HEK293 (cell line): Measurements from ENCODE around the gene PARP2.

ENCODE experiments used
- CTCF ChIA-PET: fragments of 350-600 bp; formaldehyde crosslinking; extraction: SDS; loops from one replicate; lab custom pipeline; 2021; ENCODE audit warnings: antibody characterized with exemption; lab: Yijun Ruan, JAX
- POLR2A ChIA-PET: fragments of 300-600 bp; formaldehyde crosslinking; extraction: SDS; loops from one replicate; lab custom pipeline; 2020; ENCODE audit warnings: antibody characterized with exemption, inconsistent platforms; lab: Yijun Ruan, JAX
- H3K27ac ChIP-seq: fragments of 200-500 bp; sonication (Bioruptor generic); 2 replicates; pipeline ENCODE4 v1.5.1; 2014; ENCODE audit warnings: low read depth, low read length, control low read depth, inconsistent platforms; ENCODE audit errors: extremely low read depth
- H3K36me3 ChIP-seq, 2 experiments: fragments of 200-500 bp in 1 of 2; sonication (Bioruptor generic) in 1 of 2; 1 replicate in 1 of 2; 2 replicates in 1 of 2; pipeline ENCODE4 v1.5.1; 2014 to 2017; ENCODE audit warnings: inconsistent platforms in 2 of 2, low read length in 2 of 2; ENCODE audit not compliant: control insufficient read depth in 2 of 2, insufficient read depth in 1 of 2
- H3K4me1 ChIP-seq: fragments of 200-500 bp; sonication (Bioruptor generic); 2 replicates; pipeline ENCODE4 v1.5.1; 2014; ENCODE audit warnings: mild to moderate bottlenecking, low read length, inconsistent platforms; ENCODE audit not compliant: control insufficient read depth, insufficient read depth
- H3K4me3 ChIP-seq: 2 replicates; pipeline ENCODE4 v1.5.1; 2011; ENCODE audit warnings: low read depth, mild to moderate bottlenecking, control low read depth, low read length, moderate library complexity
- H3K9me3 ChIP-seq: fragments of 200-500 bp; sonication (Bioruptor generic); 2 replicates; pipeline ENCODE4 v1.5.1; 2014; ENCODE audit warnings: low read depth, low read length, inconsistent platforms; ENCODE audit not compliant: control insufficient read depth, insufficient read depth
- KLF1 ChIP-seq: fragments of 450-650 bp; formaldehyde crosslinking; IDR thresholded peaks from 2 replicates; pipeline ENCODE4 v1.5.1; 2016; ENCODE audit warnings: missing biosample characterization, missing genetic modification characterization
- MEIS1 ChIP-seq: sonication (generic); formaldehyde crosslinking; IDR thresholded peaks from 2 replicates; pipeline ENCODE4 v1.8.1; 2022; ENCODE audit warnings: missing genetic modification reagents, mild to moderate bottlenecking, borderline replicate concordance
- OVOL3 ChIP-seq: fragments of 450-650 bp; formaldehyde crosslinking; IDR thresholded peaks from 2 replicates; pipeline ENCODE4 v1.5.1; 2016; ENCODE audit warnings: missing biosample characterization, missing genetic modification characterization
- PBX3 ChIP-seq: sonication (generic); formaldehyde crosslinking; IDR thresholded peaks from 2 replicates; pipeline ENCODE4 v1.8.1; 2022; ENCODE audit warnings: mild to moderate bottlenecking, moderate library complexity, missing genetic modification reagents
- RBAK ChIP-seq: fragments of 450-650 bp; formaldehyde crosslinking; IDR thresholded peaks from 2 replicates; pipeline ENCODE4 v1.5.1; 2016; ENCODE audit warnings: missing biosample characterization, missing genetic modification characterization
- SP3 ChIP-seq: fragments of 450-650 bp; formaldehyde crosslinking; IDR thresholded peaks from 2 replicates; pipeline ENCODE4 v1.5.1; 2016; ENCODE audit warnings: missing biosample characterization, missing genetic modification characterization
- ZBTB17 ChIP-seq: fragments of 450-650 bp; formaldehyde crosslinking; IDR thresholded peaks from 2 replicates; pipeline ENCODE4 v1.5.1; 2016; ENCODE audit warnings: missing biosample characterization, missing genetic modification characterization
- ZBTB21 ChIP-seq: fragments of 450-650 bp; formaldehyde crosslinking; IDR thresholded peaks from 2 replicates; pipeline ENCODE4 v1.5.1; 2017; ENCODE audit warnings: missing biosample characterization, missing genetic modification characterization
- ZFHX2 ChIP-seq: fragments of 450-650 bp; formaldehyde crosslinking; conservative IDR thresholded peaks from 2 replicates; pipeline ENCODE4 v1.5.1; 2016; ENCODE audit warnings: missing biosample characterization, missing genetic modification characterization
- ZNF121 ChIP-seq: fragments of 450-650 bp; formaldehyde crosslinking; IDR thresholded peaks from 2 replicates; pipeline ENCODE4 v1.5.1; 2016; ENCODE audit warnings: missing biosample characterization, missing genetic modification characterization
- ZNF133 ChIP-seq: fragments of 450-650 bp; formaldehyde crosslinking; IDR thresholded peaks from 2 replicates; pipeline ENCODE4 v1.5.1; 2016; ENCODE audit warnings: missing biosample characterization, missing genetic modification characterization
- ZNF140 ChIP-seq: fragments of 450-650 bp; formaldehyde crosslinking; IDR thresholded peaks from 2 replicates; pipeline ENCODE4 v1.5.1; 2016; ENCODE audit warnings: missing biosample characterization, missing genetic modification characterization
- ZNF148 ChIP-seq: fragments of 450-650 bp; formaldehyde crosslinking; IDR thresholded peaks from 2 replicates; pipeline ENCODE4 v1.5.0; 2017; ENCODE audit warnings: missing biosample characterization, missing genetic modification characterization, borderline replicate concordance
- ZNF2 ChIP-seq: fragments of 450-650 bp; formaldehyde crosslinking; IDR thresholded peaks from 2 replicates; pipeline ENCODE4 v1.5.1; 2016; ENCODE audit warnings: missing biosample characterization, missing genetic modification characterization
- ZNF24 ChIP-seq: fragments of 450-650 bp; formaldehyde crosslinking; IDR thresholded peaks from 2 replicates; pipeline ENCODE4 v1.5.1; 2016; ENCODE audit warnings: missing biosample characterization, missing genetic modification characterization
- ZNF248 ChIP-seq: fragments of 450-650 bp; formaldehyde crosslinking; IDR thresholded peaks from 2 replicates; pipeline ENCODE4 v1.5.1; 2017; ENCODE audit warnings: missing biosample characterization, missing genetic modification characterization
- ZNF302 ChIP-seq: fragments of 450-650 bp; formaldehyde crosslinking; IDR thresholded peaks from 2 replicates; pipeline ENCODE4 v1.5.1; 2016; ENCODE audit warnings: missing biosample characterization, missing genetic modification characterization, low read depth
- ZNF324 ChIP-seq: fragments of 450-650 bp; formaldehyde crosslinking; IDR thresholded peaks from 2 replicates; pipeline ENCODE4 v1.5.1; 2016; ENCODE audit warnings: missing biosample characterization, missing genetic modification characterization
- ZNF398 ChIP-seq: fragments of 450-650 bp; formaldehyde crosslinking; IDR thresholded peaks from 2 replicates; pipeline ENCODE4 v1.5.1; 2017; ENCODE audit warnings: missing biosample characterization, missing genetic modification characterization
- ZNF433 ChIP-seq: fragments of 450-650 bp; formaldehyde crosslinking; IDR thresholded peaks from 2 replicates; pipeline ENCODE4 v1.5.1; 2016; ENCODE audit warnings: missing biosample characterization, missing genetic modification characterization, low read depth
- ZNF560 ChIP-seq: fragments of 450-650 bp; formaldehyde crosslinking; IDR thresholded peaks from 2 replicates; pipeline ENCODE4 v1.5.1; 2017; ENCODE audit warnings: missing biosample characterization, missing genetic modification characterization, borderline replicate concordance
- ZNF610 ChIP-seq: fragments of 450-650 bp; formaldehyde crosslinking; IDR thresholded peaks from 2 replicates; pipeline ENCODE4 v1.5.1; 2016; ENCODE audit warnings: missing biosample characterization, missing genetic modification characterization, borderline replicate concordance
- ZNF624 ChIP-seq: fragments of 450-650 bp; formaldehyde crosslinking; IDR thresholded peaks from 2 replicates; pipeline ENCODE4 v1.5.1; 2017; ENCODE audit warnings: missing biosample characterization, missing genetic modification characterization
- ZNF654 ChIP-seq: fragments of 450-650 bp; formaldehyde crosslinking; IDR thresholded peaks from 2 replicates; pipeline ENCODE4 v1.5.1; 2016; ENCODE audit warnings: low read depth, missing biosample characterization, missing genetic modification characterization
- ZNF660 ChIP-seq: fragments of 450-650 bp; IDR thresholded peaks from 2 replicates; pipeline ENCODE4 v1.5.1; 2018; ENCODE audit warnings: missing biosample characterization, mild to moderate bottlenecking, missing genetic modification characterization
- ZNF792 ChIP-seq: fragments of 450-650 bp; formaldehyde crosslinking; IDR thresholded peaks from 2 replicates; pipeline ENCODE4 v1.5.1; 2016; ENCODE audit warnings: missing biosample characterization, missing genetic modification characterization
- ZSCAN16 ChIP-seq: fragments of 450-650 bp; formaldehyde crosslinking; IDR thresholded peaks from 2 replicates; pipeline ENCODE4 v1.5.1; 2016; ENCODE audit warnings: missing biosample characterization, missing genetic modification characterization
- ZSCAN4 ChIP-seq: fragments of 450-650 bp; formaldehyde crosslinking; IDR thresholded peaks from 2 replicates; pipeline ENCODE4 v1.5.1; 2017; ENCODE audit warnings: missing biosample characterization, missing genetic modification characterization
- ZXDB ChIP-seq: fragments of 450-650 bp; formaldehyde crosslinking; IDR thresholded peaks from 2 replicates; pipeline ENCODE4 v1.5.1; 2016; ENCODE audit warnings: missing biosample characterization, missing genetic modification characterization

The PARP2 gene

GRCh38 chr14:20381341-20381740 lies 37.9 kb downstream of the PARP2 start:
- ChIA-PET CTCF (no interaction called here), POLR2A (no interaction called here)
- TF ChIP-seq ZBTB17 (tag by site-specific recombination) (no peak), ZFHX2 (tag by site-specific recombination) (no peak), ZNF398 (no peak), ZBTB21 (tag by site-specific recombination) (no peak), PBX3 (no peak), ZNF302 (tag by site-specific recombination) (no peak), RBAK (tag by site-specific recombination) (no peak), ZNF560 (tag by site-specific recombination) (no peak), SP3 (tag by site-specific recombination) (no peak), ZNF433 (tag by site-specific recombination) (no peak), ZNF248 (tag by site-specific recombination) (no peak), ZNF140 (tag by site-specific recombination) (no peak), KLF1 (tag by site-specific recombination) (no peak)
- no peaks in the 10 kb centered on the region; the same call in 1 of the 2 replicates for H3K4me1 ChIP-seq
- no peak overlapping the region for H3K27ac ChIP-seq
- peaks cover 10 to 93% of the 10 kb centered on the region in 2 experiments; a peak in 2 of 3 replicates for H3K36me3 ChIP-seq
- H3K9me3 ChIP-seq: no peaks in the 10 kb centered on the region
- no peak overlapping the region for H3K4me3 ChIP-seq

- ChIA-PET POLR2A (no interaction called here), CTCF (no interaction called here)
- Histone ChIP-seq H3K36me3 (peaks cover 10 to 89% of the 10 kb centered on the region in 2 experiments; a peak in 2 of 3 replicates), H3K4me3 (no peak overlapping the region), H3K4me1 (no peaks in the 10 kb centered on the region; the same call in 1 of the 2 replicates), H3K27ac (no peak overlapping the region), H3K9me3 (no peaks in the 10 kb centered on the region)
- TF ChIP-seq OVOL3 (tag by site-specific recombination): no peak
- TF ChIP-seq MEIS1 (CRISPR knock-in tag): no peak
- no peak for TF ChIP-seq ZSCAN16 (tag by site-specific recombination)
- no peak for TF ChIP-seq ZNF121 (tag by site-specific recombination)
- no peak for TF ChIP-seq ZNF24 (tag by site-specific recombination)
- TF ChIP-seq ZNF610 (tag by site-specific recombination): no peak
Measured at GRCh38 chr14:20382526-20382925, 39.1 kb downstream of the PARP2 start.

- H3K27ac ChIP-seq: no peak overlapping the region
- ChIA-PET POLR2A (no interaction called here), CTCF (no interaction called here)
- peaks cover 10 to 89% of the 10 kb centered on the region in 2 experiments; a peak in 2 of 3 replicates for H3K36me3 ChIP-seq
- no peaks in the 10 kb centered on the region; the same call in 1 of the 2 replicates for H3K4me1 ChIP-seq
- H3K4me3 ChIP-seq: no peak overlapping the region
- no peaks in the 10 kb centered on the region for H3K9me3 ChIP-seq
- TF ChIP-seq ZNF2 (tag by site-specific recombination): no peak
- TF ChIP-seq ZNF324: no peak
- TF ChIP-seq ZNF792 (tag by site-specific recombination): no peak
- TF ChIP-seq ZXDB (tag by site-specific recombination): no peak
- TF ChIP-seq ZNF624 (tag by site-specific recombination): no peak
- no peak for TF ChIP-seq ZNF148
- no peak for TF ChIP-seq ZSCAN4
- TF ChIP-seq ZNF133 (tag by site-specific recombination): no peak
- TF ChIP-seq ZNF660: no peak
- no peak for TF ChIP-seq ZNF654 (tag by site-specific recombination)
Measured at GRCh38 chr14:20383032-20383431, 39.6 kb downstream of the PARP2 start.
